ENCODE data around the gene ZCCHC24.

GRCh38 chr10:79470096-79470495 lies 24.7 kb upstream of the ZCCHC24 start:
- TF ChIP-seq CTCF (IDR thresholded peaks at IDR 0.05) (no peak), POLR2A (IDR thresholded peaks at IDR 0.05) (no peak)

Measured in Peyer's patch (tissue), 4 donors.